ENCODE measurements around the gene AGPAT3. TPM values are rescaled to one million over a fixed set of nuclear protein-coding genes. Genes with fewer than 3 reads are reported as not detected.

Gene AGPAT3
- total RNA-seq, 2 donors from 2014 or later = 44.8 to 100.0 TPM

DNA sequence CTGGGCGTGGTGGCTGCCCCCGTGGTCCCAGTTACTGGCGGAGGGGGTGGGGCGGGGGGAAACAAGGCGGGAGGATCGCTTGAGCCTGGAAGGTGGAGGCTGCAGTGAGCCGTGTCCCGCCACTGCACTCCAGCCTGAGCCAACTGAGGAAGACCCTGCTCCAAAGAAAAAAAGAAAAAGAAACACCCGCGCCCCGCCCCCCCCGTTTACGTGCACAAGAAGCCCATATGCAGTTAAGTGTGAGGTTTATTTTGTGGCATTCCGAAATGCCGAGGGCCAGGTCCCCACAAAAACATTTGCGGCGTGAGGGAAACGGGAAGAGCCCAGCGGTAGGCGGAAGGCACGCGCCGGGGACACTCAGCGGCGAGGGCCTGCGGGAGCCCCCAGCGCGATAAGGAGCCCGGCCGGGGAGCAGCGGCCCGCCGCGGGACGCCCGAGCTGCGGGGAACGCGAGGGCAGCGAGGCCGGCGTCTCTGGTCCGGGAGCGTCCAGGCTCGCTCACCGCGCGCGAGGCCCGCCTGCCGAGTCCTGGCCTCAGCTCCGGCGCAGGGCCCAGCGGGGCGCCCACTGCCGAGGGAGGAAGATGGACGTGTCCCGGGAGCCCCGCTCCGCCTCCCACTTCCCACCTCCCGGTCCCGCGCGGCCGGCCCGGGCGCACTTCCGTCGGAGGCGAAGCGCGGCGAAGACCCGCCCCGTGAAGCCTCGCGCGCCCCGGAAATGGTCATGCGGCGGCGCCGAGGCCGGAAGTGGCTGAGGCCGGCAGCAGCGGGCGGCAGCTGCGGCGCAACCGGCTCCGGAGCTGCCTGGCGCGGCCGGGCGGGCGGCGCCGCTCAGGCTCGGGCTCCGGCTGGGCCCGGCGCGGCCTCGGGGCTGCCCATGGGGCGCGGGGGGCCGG is 146.8 kb downstream of the AGPAT3 start, which contains the start of gene TRAPPC10:
TRAPPC10 (plus strand) TSS at position 731 of the 895 bp plus-strand sequence. CDS start 185 bp downstream, outside the sequence.
- Mint-ChIP-seq H3K4me1 (peaks cover 35% of the 10 kb centered on the region), H3K27ac (peak within 1 kb of the TSS; percentile 91), H3K36me3 (ENCODE audit: low read depth) (peaks cover 24% of the 10 kb centered on the region), H3K27me3 (no peaks in the 10 kb centered on the region), H3K4me3 (peak within 1 kb of the TSS; percentile 91), H3K9me3 (no peaks in the 10 kb centered on the region)
- peak; percentile 82 for ATAC-seq (replicated peaks)

DNA sequence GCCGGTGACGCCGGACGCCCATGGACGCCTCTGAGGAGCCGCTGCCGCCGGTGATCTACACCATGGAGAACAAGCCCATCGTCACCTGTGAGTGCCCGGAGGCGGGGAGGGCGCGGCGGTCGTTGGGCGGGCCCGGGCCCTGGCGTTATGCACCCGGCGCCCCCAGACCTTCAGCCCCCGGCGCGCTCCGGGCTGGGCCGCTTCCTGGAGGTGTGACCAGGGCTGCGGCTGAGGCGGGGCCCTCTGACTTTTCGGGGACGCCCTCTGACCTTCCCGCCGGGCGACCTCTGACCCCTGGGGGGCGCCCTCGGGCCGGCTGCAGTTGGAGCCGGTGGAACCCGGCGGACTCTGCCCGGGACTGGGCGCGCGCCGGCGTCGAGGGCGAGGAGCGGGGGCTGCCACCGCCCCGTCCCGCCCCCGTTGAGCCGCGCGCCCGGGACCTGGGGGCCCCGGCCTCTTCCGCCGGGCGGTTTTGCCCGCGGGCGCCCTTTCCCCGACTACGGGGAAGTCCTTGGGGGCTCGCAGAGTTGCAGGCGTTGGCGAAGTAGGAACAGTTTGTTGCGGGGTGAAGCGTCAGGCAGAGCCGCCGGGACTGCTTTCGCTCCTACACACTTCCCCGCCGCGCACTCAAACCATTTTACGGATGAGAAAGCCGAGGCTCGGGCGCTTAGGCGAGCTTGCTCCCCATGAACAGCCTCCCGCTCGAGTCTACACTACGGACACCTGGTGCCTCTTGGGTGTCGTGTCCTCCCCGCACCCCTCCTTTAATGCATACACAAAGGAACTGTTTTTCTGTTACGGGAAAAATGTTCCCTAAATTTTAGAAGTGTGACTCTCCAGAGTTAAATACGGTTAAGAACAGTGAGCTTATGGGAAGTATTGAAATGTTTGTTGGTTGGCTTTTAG is 147.7 kb downstream of the AGPAT3 start:
- peaks cover 37% of the 10 kb centered on the region for H3K4me1 Mint-ChIP-seq
- H3K9me3 Mint-ChIP-seq = no peaks in the 10 kb centered on the region
- peak overlapping the region; percentile 91 for H3K4me3 Mint-ChIP-seq

DNA sequence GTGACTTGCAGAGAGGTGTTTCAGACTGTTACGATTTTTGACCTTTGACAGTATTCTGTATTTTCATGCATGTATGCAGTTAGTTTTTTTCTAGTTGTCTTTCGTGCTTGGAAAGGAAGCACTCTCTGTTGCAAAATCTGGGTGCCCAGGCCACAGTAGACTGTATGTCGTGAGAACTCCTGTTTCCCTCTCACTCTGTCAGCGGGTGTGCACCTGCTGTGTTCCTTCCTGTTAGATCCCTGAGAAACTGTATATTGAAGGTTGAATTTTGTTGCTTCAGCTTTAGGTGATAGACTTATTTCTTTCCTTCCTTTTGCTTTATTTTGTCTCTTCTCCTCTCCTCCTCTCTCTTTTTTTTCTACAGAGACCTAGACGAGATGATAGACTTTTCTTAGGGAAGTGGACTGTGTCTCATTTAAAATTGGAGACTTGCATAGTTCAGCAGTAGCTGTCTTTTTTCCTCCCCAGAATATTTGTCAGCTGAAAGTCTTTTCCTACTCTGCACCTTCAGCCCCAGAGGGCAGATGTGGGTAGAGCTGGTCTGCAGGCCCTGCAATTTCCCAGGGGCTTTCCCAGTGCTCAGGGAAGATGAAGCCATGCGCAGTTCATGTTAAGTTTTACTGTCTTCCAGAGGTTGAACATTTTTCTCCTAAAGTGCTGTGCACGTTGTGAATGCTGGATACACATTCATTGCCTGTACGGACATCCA is 148.5 kb downstream of the AGPAT3 start:
- H3K27me3 Mint-ChIP-seq = no peaks in the 10 kb centered on the region
- H3K4me3 Mint-ChIP-seq = peak overlapping the region; percentile 91
- H3K36me3 Mint-ChIP-seq (ENCODE audit: low read depth) = peaks cover 30% of the 10 kb centered on the region
- peak overlapping the region; percentile 81 for H3K27ac Mint-ChIP-seq
- peaks cover 42% of the 10 kb centered on the region for H3K4me1 Mint-ChIP-seq
- H3K9me3 Mint-ChIP-seq = no peaks in the 10 kb centered on the region
- ATAC-seq (replicated peaks) = peak; percentile 31

More for the DNA sequence above, 147.7 kb downstream of the AGPAT3 start:
- H3K36me3 Mint-ChIP-seq (ENCODE audit: low read depth) = peaks cover 25% of the 10 kb centered on the region
- H3K27ac Mint-ChIP-seq = peak overlapping the region; percentile 81
- peak; percentile 76 for ATAC-seq (replicated peaks)
- H3K27me3 Mint-ChIP-seq = no peaks in the 10 kb centered on the region

DNA sequence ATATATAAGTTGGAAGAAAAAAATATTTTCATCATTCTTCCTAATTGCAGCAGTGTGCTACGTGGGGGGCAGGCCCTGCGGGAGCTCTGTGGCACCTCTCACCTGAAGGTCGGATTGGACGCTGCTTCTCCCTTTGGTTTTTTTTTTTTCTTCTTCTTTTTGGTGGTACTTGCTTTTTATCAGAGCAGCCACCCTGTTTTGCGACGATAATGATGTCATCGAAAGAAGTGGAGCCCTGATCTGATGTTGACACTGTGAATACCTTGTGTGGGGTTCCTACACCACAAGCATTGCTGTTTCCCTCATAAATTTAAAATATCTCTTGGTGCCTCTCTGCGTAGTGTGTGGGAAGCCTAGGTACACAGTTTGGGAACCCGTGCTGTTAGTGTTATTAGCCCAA is 152.6 kb downstream of the AGPAT3 start:
- Mint-ChIP-seq H3K4me3 (peak overlapping the region; percentile 91), H3K27ac (peak overlapping the region; percentile 54), H3K36me3 (ENCODE audit: low read depth) (peaks cover 30% of the 10 kb centered on the region), H3K4me1 (peaks cover 44% of the 10 kb centered on the region), H3K27me3 (no peaks in the 10 kb centered on the region), H3K9me3 (no peaks in the 10 kb centered on the region)
- no peak for ATAC-seq (replicated peaks)

DNA sequence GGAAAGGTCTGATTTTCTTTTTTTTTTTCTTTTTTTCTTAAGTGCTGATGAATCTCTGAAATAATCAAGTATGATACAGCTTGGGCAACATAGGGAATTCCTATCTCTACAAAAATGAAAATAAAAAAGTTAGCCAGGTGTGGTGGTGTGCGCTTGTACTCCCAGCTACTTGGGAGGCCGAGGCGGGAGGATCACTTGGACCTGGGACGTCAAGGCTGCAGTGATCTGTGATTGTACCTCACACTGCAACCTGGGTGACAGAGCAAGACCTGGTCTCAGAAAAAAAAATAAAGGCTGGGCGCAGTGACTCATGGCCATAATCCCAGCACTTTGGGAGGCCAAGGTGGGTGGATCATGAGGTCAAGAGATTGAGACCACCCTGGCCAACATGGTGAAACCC is 153.1 kb downstream of the AGPAT3 start:
- peaks cover 44% of the 10 kb centered on the region for H3K4me1 Mint-ChIP-seq
- no peaks in the 10 kb centered on the region for H3K9me3 Mint-ChIP-seq
- H3K4me3 Mint-ChIP-seq = peak overlapping the region; percentile 91
- H3K27me3 Mint-ChIP-seq = no peaks in the 10 kb centered on the region
- ATAC-seq (replicated peaks) = no peak
- H3K27ac Mint-ChIP-seq = peak overlapping the region; percentile 54
- H3K36me3 Mint-ChIP-seq (ENCODE audit: low read depth) = peaks cover 29% of the 10 kb centered on the region

DNA sequence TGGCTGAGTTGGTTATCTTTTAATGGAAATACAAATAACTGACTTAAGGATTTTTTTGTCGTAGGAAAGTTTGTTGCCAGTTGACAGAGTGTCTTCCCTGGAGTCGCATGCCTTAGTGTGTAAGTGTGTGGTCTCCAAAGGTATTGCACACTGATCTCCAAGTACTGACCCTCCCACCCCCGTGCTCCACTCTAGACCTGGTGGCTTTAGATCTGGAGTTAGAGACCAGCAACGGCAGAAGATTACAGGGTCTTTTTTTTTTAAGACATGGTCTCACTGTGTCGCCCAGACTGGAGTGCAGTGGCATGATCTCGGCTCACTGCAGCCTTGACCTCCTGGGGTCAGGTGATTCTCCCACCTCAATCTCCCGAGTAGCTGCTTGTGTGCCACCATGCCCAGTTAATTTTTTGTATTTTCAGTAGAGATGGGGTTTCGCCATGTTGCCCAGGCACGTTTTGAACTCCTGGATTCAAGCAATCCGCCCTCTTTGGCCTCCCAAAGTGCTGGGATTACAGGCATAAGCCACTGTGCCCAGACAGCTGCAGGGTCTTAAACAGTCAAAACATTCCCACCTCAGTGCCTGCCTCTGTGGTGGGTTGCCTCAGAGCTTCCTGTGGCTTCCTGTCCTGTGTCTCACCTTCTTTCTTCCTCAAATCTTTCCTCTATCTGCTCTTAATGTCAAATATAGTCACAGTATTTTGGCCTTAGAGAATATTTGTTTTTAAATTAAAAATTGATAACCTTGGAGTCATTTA is 154.0 kb downstream of the AGPAT3 start:
- peak overlapping the region; percentile 78 for H3K27ac Mint-ChIP-seq
- H3K9me3 Mint-ChIP-seq = no peaks in the 10 kb centered on the region

DNA sequence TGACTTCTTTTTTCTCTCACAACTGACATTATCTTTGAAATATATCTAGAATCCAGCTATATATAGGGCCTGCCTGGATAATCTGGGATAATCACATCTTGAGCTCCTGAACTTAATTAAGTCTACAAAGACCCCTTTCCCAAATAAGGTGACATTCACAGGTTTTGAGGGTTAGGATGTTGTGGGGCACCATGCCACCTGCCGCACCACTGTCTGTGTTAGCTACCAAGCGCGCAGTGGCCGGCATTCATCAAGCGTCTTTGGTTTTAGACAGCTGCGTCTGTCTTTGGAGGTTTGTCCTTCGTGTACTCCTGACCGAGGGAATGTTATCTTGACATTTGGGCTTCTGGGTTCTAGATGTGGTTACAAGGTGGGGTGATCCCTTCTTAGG is 154.5 kb downstream of the AGPAT3 start:
- H3K27me3 Mint-ChIP-seq = no peaks in the 10 kb centered on the region

More for the DNA sequence above, 154.0 kb downstream of the AGPAT3 start:
- peaks cover 21% of the 10 kb centered on the region for H3K36me3 Mint-ChIP-seq (ENCODE audit: low read depth)
- H3K4me1 Mint-ChIP-seq = peaks cover 41% of the 10 kb centered on the region
- no peak for ATAC-seq (replicated peaks)
- peak overlapping the region; percentile 91 for H3K4me3 Mint-ChIP-seq
- H3K27me3 Mint-ChIP-seq = no peaks in the 10 kb centered on the region

DNA sequence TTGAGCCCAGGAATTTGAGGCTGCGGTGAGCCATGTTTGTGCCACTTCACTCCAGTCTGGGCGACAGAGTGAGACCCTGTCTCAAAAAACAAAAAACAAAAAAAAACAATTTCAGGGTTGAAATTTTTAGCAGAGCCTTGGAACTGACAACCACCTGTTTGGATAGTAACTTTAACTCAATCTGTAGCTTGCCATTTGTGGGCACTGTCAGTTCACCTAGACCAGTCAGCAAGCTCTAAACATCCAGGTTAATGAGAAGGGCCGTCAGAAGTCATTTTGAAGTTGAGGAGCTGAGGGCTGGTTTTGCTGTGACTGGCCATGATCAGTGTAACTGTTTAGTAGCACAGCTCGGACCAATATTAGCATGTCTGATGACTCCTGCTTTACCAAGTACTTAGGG is 155.5 kb downstream of the AGPAT3 start:
- H3K27me3 Mint-ChIP-seq = no peaks in the 10 kb centered on the region
- H3K36me3 Mint-ChIP-seq (ENCODE audit: low read depth) = peaks cover 12% of the 10 kb centered on the region
- H3K9me3 Mint-ChIP-seq = no peaks in the 10 kb centered on the region
- H3K27ac Mint-ChIP-seq = peak overlapping the region; percentile 83
- peak overlapping the region; percentile 38 for H3K4me3 Mint-ChIP-seq
- no peak for ATAC-seq (replicated peaks)
- peaks cover 44% of the 10 kb centered on the region for H3K4me1 Mint-ChIP-seq

More for the DNA sequence above, 154.5 kb downstream of the AGPAT3 start:
- H3K4me3 Mint-ChIP-seq = peak overlapping the region; percentile 91
- peak overlapping the region; percentile 78 for H3K27ac Mint-ChIP-seq
- ATAC-seq (replicated peaks) = no peak
- peaks cover 41% of the 10 kb centered on the region for H3K4me1 Mint-ChIP-seq
- H3K9me3 Mint-ChIP-seq = no peaks in the 10 kb centered on the region
- H3K36me3 Mint-ChIP-seq (ENCODE audit: low read depth) = peaks cover 15% of the 10 kb centered on the region

DNA sequence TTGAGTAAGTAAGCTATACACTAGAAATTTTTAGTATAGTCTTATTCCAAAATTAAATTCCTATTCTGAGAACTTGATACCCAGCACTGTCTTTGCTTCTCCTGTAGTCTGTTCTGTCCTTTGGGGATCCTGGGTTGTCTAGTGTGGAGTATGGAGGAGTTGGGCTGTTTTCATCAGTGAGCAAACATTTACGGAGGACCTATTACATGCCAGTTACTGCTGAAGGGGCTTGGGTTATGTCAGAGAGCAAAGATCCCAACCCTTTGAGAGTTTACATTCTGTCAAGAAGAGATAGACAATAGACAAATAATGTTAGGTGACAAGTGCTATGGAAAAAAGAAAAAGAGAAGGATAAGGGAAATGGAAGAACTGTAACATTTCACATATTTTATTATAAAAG is 156.0 kb downstream of the AGPAT3 start:
- no peak for ATAC-seq (replicated peaks)
- Mint-ChIP-seq H3K4me3 (peak overlapping the region; percentile 38), H3K27me3 (no peaks in the 10 kb centered on the region), H3K27ac (peak overlapping the region; percentile 83), H3K36me3 (ENCODE audit: low read depth) (peaks cover 7% of the 10 kb centered on the region), H3K9me3 (no peaks in the 10 kb centered on the region), H3K4me1 (peaks cover 45% of the 10 kb centered on the region)

DNA sequence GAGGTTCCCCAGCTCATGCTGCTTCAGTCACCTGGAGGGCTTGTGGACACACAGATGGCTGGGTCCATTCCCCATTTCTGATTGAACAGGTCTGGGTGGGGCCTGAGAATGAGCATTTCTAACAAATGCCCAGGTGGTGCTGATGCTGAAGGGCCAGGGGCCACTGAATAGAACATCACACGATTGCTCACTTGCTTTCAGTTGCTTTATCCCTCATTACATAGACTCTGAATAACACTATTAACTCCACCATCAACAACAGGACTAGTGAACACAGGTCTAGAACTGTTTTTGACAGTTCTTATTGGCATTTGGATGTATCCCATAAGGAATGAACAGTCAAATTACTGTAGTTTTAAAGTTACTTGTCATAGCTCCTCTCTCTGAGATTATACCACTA is 159.2 kb downstream of the AGPAT3 start:
- H3K4me3 Mint-ChIP-seq = peak overlapping the region; percentile 74
- peak overlapping the region; percentile 92 for H3K27ac Mint-ChIP-seq

DNA sequence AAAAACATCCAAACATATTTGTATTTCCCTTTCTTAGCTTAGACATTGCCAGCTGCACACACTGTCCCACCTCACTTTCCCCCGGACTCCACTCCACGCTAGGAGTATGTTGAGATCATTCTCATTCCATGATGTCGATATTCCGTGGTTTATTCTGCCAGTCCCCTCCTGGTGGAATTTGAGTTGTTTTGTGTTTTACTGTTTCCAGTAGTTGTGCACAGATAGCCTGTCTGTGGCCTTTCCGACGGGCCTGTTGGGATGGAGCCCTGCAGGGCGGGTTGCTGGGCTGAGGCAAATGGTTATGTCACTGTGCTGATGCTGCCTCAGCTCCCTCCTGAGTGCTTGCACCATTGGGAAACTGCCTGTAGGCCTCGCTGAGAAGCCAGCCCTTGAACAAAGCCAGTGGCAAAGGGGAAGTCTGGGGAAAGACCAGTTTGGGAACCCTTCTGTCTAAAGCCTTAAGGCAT is 159.9 kb downstream of the AGPAT3 start:
- peak; percentile 22 for ATAC-seq (replicated peaks)
- H3K4me1 Mint-ChIP-seq = peaks cover 34% of the 10 kb centered on the region
- no peaks in the 10 kb centered on the region for H3K9me3 Mint-ChIP-seq
- peak overlapping the region; percentile 74 for H3K4me3 Mint-ChIP-seq
- peak overlapping the region; percentile 92 for H3K27ac Mint-ChIP-seq
- H3K27me3 Mint-ChIP-seq = no peaks in the 10 kb centered on the region
- peaks cover 8% of the 10 kb centered on the region for H3K36me3 Mint-ChIP-seq (ENCODE audit: low read depth)

More for the DNA sequence above, 159.2 kb downstream of the AGPAT3 start:
- Mint-ChIP-seq H3K9me3 (no peaks in the 10 kb centered on the region), H3K36me3 (ENCODE audit: low read depth) (peaks cover 8% of the 10 kb centered on the region), H3K27me3 (no peaks in the 10 kb centered on the region), H3K4me1 (peaks cover 33% of the 10 kb centered on the region)
- ATAC-seq (replicated peaks) = peak; percentile 73

DNA sequence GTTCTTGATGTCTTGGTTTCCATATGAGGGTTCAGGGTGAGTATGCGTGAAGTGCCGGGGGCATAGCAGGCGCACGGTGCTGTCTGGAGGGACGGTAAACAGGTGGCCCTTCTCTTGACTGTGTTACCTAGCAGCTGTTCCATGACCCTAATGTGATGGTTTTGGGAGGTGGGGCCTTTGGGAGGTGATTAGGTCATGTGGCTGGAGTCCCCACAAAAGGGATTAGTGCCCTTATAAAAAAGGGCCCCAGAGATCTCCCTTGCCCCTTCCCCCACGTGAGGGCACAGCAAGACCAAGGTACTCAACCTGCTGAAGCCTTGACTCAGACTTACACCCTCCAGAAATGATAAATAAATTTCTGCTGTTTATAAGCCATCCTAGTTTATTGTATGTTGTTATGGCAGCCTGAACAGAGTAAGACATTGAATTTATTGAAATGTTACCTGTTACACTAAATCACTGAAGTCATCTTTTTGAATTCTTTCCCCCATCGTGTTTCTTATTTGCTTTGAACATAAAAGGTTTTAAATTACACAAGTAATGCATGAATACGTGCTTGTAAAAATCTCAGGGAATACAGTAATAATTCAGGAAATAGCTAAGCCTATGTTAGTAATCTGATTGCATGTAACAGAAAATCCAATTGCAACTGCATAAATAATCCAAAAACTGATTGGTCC is 162.7 kb downstream of the AGPAT3 start:
- no peak for ATAC-seq (replicated peaks)
- Mint-ChIP-seq H3K4me3 (no peak overlapping the region), H3K27me3 (no peaks in the 10 kb centered on the region), H3K27ac (peak overlapping the region; percentile 92), H3K4me1 (peaks cover 27% of the 10 kb centered on the region), H3K36me3 (ENCODE audit: low read depth) (peaks cover 21% of the 10 kb centered on the region), H3K9me3 (no peaks in the 10 kb centered on the region)

DNA sequence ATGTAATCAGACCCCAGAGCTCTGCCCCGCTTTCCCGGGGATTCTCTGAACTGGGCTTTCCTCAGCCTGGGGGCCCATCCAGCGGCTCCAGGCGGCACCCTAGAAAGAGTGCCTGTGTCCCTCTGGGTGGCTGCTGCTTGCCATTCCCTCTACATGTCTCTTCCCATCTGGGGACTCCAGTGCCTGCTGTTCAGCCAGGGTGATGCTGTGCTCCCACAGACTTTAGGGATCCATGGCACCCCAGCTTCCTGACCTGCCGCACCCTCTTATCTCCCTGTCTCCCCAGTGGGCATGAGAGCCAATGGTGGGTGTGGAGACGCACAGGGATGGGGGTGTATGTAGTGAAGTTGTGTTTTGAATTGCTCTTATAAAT is 163.2 kb downstream of the AGPAT3 start:
- H3K4me3 Mint-ChIP-seq = no peak overlapping the region
- peaks cover 27% of the 10 kb centered on the region for H3K4me1 Mint-ChIP-seq
- H3K9me3 Mint-ChIP-seq = no peaks in the 10 kb centered on the region
- H3K27me3 Mint-ChIP-seq = no peaks in the 10 kb centered on the region
- ATAC-seq (replicated peaks) = no peak
- peak overlapping the region; percentile 92 for H3K27ac Mint-ChIP-seq
- H3K36me3 Mint-ChIP-seq (ENCODE audit: low read depth) = peaks cover 27% of the 10 kb centered on the region
